ENCODE measurements around the gene MUSTN1.

DNA sequence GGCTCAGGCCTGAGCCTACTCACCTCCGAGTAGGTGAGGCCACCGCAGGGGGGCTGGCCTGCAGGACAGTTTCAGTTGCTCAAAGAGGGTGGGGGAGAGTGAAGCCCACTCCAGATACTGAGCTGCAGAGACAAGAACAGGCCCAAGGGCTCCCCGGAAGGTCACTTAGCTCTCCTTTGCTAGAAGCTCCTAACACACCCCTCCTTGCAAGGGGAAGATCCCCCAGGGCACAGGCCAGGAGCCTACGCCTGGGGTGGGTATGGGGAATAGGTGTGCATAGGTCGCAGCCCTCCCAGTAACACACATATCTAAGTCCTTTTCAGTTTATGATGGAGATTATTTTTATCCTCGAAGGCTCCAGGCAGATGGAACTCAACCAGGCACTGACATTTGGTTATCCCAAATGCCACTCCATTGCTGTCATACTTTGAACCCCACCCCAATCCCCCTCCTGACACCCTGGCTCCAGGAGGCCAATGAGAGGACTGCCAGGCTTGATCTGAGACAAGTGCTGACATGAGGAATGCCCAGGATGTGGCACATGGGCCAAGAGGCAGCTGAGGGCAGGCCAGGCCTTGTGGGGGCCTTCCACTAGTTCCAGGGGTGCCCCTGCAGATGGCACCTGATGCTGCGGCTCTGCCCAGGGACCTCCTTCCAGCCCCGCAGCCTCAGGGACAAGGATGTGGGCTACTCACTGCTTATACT is 1.1 kb upstream of the MUSTN1 start:
- TF ChIP-seq, protein P1, sequence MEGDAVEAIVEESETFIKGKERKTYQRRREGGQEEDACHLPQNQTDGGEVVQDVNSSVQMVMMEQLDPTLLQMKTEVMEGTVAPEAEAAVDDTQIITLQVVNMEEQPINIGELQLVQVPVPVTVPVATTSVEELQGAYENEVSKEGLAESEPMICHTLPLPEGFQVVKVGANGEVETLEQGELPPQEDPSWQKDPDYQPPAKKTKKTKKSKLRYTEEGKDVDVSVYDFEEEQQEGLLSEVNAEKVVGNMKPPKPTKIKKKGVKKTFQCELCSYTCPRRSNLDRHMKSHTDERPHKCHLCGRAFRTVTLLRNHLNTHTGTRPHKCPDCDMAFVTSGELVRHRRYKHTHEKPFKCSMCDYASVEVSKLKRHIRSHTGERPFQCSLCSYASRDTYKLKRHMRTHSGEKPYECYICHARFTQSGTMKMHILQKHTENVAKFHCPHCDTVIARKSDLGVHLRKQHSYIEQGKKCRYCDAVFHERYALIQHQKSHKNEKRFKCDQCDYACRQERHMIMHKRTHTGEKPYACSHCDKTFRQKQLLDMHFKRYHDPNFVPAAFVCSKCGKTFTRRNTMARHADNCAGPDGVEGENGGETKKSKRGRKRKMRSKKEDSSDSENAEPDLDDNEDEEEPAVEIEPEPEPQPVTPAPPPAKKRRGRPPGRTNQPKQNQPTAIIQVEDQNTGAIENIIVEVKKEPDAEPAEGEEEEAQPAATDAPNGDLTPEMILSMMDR (conservative IDR thresholded peaks at IDR 0.05 in 1 of 2, IDR thresholded peaks at IDR 0.05 in 1 of 2; ENCODE audit: extremely low read depth in 1 of 2, insufficient read depth in 1 of 2, low read depth in 1 of 2, low read length in 2 of 2): no peak
- no peak for TF ChIP-seq EZH2 (IDR thresholded peaks at IDR 0.05; ENCODE audit: borderline replicate concordance, low read length)

Data from mammary epithelial cell (primary cell).